IMR-90 (cell line): ENCODE measurements around the gene KAZN. TPM values are rescaled to one million over a fixed set of nuclear protein-coding genes. Genes with fewer than 3 reads are reported as not detected.

Source experiments
- ATAC-seq: fragments of 200-7000 bp; cut with Tn5 transposase; 2 replicates; pipeline ENCODE4 v1.9.1; 2020; ENCODE audit warnings: low read depth, mild to moderate bottlenecking, moderate library complexity
- BruUV-seq: library from RNA; stranded (reverse); fragments of 400-500 nt; replicated peaks from 2 replicates; lab custom pipeline; 2021; lab: Mats Ljungman, UMichigan
- CTCF ChIA-PET: fragments of 300-600 bp; formaldehyde crosslinking; extraction: SDS; loops from one replicate; lab custom pipeline; 2021; ENCODE audit warnings: antibody characterized with exemption; lab: Yijun Ruan, JAX
- POLR2A ChIA-PET: fragments of 300-600 bp; sonication (Branson Sonifier 250); formaldehyde crosslinking; loops from one replicate; lab custom pipeline; 2022; ENCODE audit warnings: antibody characterized with exemption; ENCODE audit not compliant: unreplicated experiment; lab: Charles Lee
- DNase-seq: peaks from one replicate; pipeline ENCODE4 v3.0.0; 2013
- H2AFZ ChIP-seq: replicated peaks from 2 replicates; pipeline ENCODE3; 2013; ENCODE audit warnings: low read length, mild to moderate bottlenecking; ENCODE audit not compliant: poor library complexity
- H2AK5ac ChIP-seq: 2 replicates; pipeline ENCODE4 v1.6.1; 2013; ENCODE audit warnings: low read depth, low read length, inconsistent platforms
- H2AK9ac ChIP-seq: replicated peaks from 2 replicates; pipeline ENCODE3; 2013; ENCODE audit warnings: mild to moderate bottlenecking, low read depth, low read length, moderate library complexity; ENCODE audit not compliant: poor library complexity
- H2BK120ac ChIP-seq: 2 replicates; pipeline ENCODE4 v1.6.1; 2013; ENCODE audit warnings: low read depth, low read length, inconsistent platforms
- H2BK15ac ChIP-seq: 3 replicates; pipeline ENCODE4 v1.6.1; 2013; ENCODE audit warnings: low read depth, low read length, inconsistent platforms
- H2BK20ac ChIP-seq: 2 replicates; pipeline ENCODE4 v1.6.1; 2013; ENCODE audit warnings: low read depth, mild to moderate bottlenecking, inconsistent platforms, low read length, moderate library complexity
- H2BK5ac ChIP-seq: 2 replicates; pipeline ENCODE4 v1.6.1; 2013; ENCODE audit warnings: mild to moderate bottlenecking, low read depth, low read length, inconsistent platforms; ENCODE audit not compliant: poor library complexity, severe bottlenecking
- H3K14ac ChIP-seq: replicated peaks from 2 replicates; pipeline ENCODE4 v1.6.1; 2013; ENCODE audit warnings: low read depth, low read length, inconsistent platforms
- H3K18ac ChIP-seq: 2 replicates; pipeline ENCODE4 v1.6.1; 2013; ENCODE audit warnings: low read depth, low read length, control low read depth
- H3K23ac ChIP-seq: 2 replicates; pipeline ENCODE4 v1.6.1; 2013; ENCODE audit warnings: low read depth, low read length, inconsistent platforms
- H3K27ac ChIP-seq: 2 replicates; pipeline ENCODE4 v1.5.1; 2013; ENCODE audit warnings: mild to moderate bottlenecking, control low read depth, low read length; ENCODE audit not compliant: insufficient read depth
- H3K27me3 ChIP-seq: 2 replicates; pipeline ENCODE4 v1.6.1; 2013; ENCODE audit warnings: low read length; ENCODE audit not compliant: control insufficient read depth, insufficient read depth
- H3K36me3 ChIP-seq: 2 replicates; pipeline ENCODE4 v1.6.1; 2013; ENCODE audit warnings: low read length, mixed read lengths; ENCODE audit not compliant: control insufficient read depth, insufficient read depth
- H3K4ac ChIP-seq: 2 replicates; pipeline ENCODE4 v1.6.1; 2013; ENCODE audit warnings: low read depth, low read length, inconsistent platforms
- H3K4me1 ChIP-seq: 2 replicates; pipeline ENCODE4 v1.6.1; 2013; ENCODE audit warnings: low read length, mixed read lengths; ENCODE audit not compliant: control insufficient read depth, insufficient read depth
- H3K4me2 ChIP-seq: 2 replicates; pipeline ENCODE4 v1.6.1; 2013; ENCODE audit warnings: low read depth, mild to moderate bottlenecking, control low read depth, low read length, moderate library complexity
- H3K4me3 ChIP-seq: 2 replicates; pipeline ENCODE4 v1.5.1; 2013; ENCODE audit warnings: low read depth, mild to moderate bottlenecking, control low read depth, low read length, moderate library complexity; ENCODE audit not compliant: insufficient read depth
- H3K56ac ChIP-seq: 2 replicates; pipeline ENCODE4 v1.6.1; 2013; ENCODE audit warnings: low read length, inconsistent platforms; ENCODE audit not compliant: insufficient read depth; ENCODE audit errors: extremely low read depth
- H3K79me1 ChIP-seq, 2 experiments: 2 replicates each; pipeline ENCODE4 v1.6.1; 2013; ENCODE audit warnings: low read length in 2 of 2, inconsistent platforms in 1 of 2, low read depth in 1 of 2
- H3K9ac ChIP-seq: 2 replicates; pipeline ENCODE4 v1.6.1; 2013; ENCODE audit warnings: low read depth, low read length, control low read depth
- H3K9me1 ChIP-seq: 2 replicates; pipeline ENCODE4 v1.6.1; 2013; ENCODE audit warnings: low read length, inconsistent platforms; ENCODE audit not compliant: insufficient read depth
- H3K9me3 ChIP-seq: 2 replicates; pipeline ENCODE4 v1.6.1; 2013; ENCODE audit warnings: low read length; ENCODE audit not compliant: control insufficient read depth, insufficient read depth
- H4K20me1 ChIP-seq: 2 replicates; pipeline ENCODE4 v1.6.1; 2013; ENCODE audit warnings: low read length, inconsistent platforms; ENCODE audit not compliant: insufficient read depth
- H4K5ac ChIP-seq: 2 replicates; pipeline ENCODE4 v1.6.1; 2013; ENCODE audit warnings: mild to moderate bottlenecking, low read depth, low read length, control low read depth
- H4K8ac ChIP-seq, 2 experiments: 2 replicates each; pipeline ENCODE4 v1.6.1; 2013; ENCODE audit warnings: low read depth in 2 of 2, low read length in 2 of 2, control low read depth in 1 of 2, inconsistent platforms in 1 of 2
- H4K91ac ChIP-seq: 2 replicates; pipeline ENCODE4 v1.6.1; 2013; ENCODE audit warnings: low read depth, low read length, inconsistent platforms; ENCODE audit not compliant: insufficient read depth
- BHLHE40 ChIP-seq: fragments of 150-350 bp; IDR thresholded peaks from 2 replicates; pipeline ENCODE4 v1.6.1; 2016; ENCODE audit warnings: mild to moderate bottlenecking, low read depth, low read length
- RFX5 ChIP-seq: IDR thresholded peaks from 2 replicates; pipeline ENCODE4 v1.8.0; 2012; ENCODE audit warnings: low read depth, mild to moderate bottlenecking, low read length, moderate library complexity
- WGBS, 2 experiments: methylation state at CpG; one replicate each; pipeline versions ENCODE4 v1.1.5 to v1.1.7; 2013; ENCODE audit warnings: missing lambda C conversion rate in 2 of 2; ENCODE audit not compliant: insufficient read length in 1 of 2; ENCODE audit errors: extremely low coverage in 2 of 2; 5-methylcytosine and 5-hydroxymethylcytosine counted together
- dilution Hi-C: fragments of 300-500 bp; cut with HindIII; formaldehyde crosslinking; loops from one replicate; pipeline ENCODE4 v1.14.3; 2018; ENCODE audit warnings: low sequenced_read_pairs; ENCODE audit not compliant: unreplicated experiment
- in situ Hi-C: fragments of 300-500 bp; cut with MboI; formaldehyde crosslinking; loops from 3 replicates; pipeline ENCODE4 v1.14.3; 2019; ENCODE audit warnings: low sequenced_read_pairs, inconsistent platforms, mixed read lengths
- intact Hi-C: fragments of 100-400 bp; cut with micrococcal nuclease; formaldehyde crosslinking; loops from 2 replicates; pipeline ENCODE4 v1.10.0; 2022
- polyA plus RNA-seq, 3 experiments: library from polyadenylated mRNA; depleted of rRNA; stranded (reverse); fragments of >200 nt; gene quantifications; 2 replicates each; pipeline ENCODE4 v1.2.3, GENCODE V29; 2012; ENCODE audit warnings: low replicate concordance in 1 of 3
- total RNA-seq: library from RNA; depleted of rRNA; stranded (reverse); fragments of >200 nt; gene quantifications from 2 replicates; pipeline ENCODE4 v1.2.3, GENCODE V29; 2012

KAZN gene
- total and polyA plus RNA-seq, 2 of the 4 experiments (the other 2 are of a cell fraction), result 5.2 to 10.5 TPM

DNA sequence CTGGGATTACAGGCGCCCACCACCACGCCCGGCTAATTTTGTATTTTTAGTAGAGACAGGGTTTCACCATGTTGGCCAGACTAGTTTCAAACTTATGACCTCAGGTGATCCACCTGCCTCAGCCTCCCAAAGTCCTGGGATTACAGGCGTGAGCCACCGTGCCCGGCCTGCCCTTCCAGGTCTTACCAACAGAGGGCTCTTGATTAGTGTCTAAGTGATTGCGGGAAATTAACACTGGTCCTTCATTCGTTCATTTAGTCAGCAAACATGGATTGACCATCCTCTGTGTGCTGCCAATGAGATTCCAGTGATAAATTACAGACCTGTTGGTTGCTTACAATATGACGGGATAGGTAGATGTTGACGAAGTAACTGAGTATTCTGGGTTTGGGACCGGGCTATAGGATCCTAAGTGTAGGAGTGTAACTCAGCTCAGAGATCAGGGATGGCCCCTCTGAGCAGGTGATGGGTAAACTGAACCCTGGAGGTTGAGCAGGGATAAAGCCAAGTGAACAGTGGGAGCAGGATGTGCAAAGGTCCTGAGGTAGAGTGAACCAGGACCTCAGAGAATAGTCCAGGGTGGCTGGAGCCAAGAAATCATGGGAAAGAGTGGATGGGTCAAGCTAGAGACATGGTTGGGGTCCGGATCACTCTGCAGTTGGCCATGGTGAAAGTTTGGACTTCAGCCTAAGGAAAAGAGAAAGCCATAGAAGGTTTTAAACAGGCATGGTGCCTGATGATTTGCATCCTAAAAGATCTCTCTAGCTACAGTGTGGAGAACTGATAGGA is 171.2 kb downstream of the KAZN start:
- Histone ChIP-seq H3K14ac (no peak overlapping the region), H3K27me3 (peaks cover 3% of the 10 kb centered on the region; the same call in 1 of the 2 replicates), H4K20me1 (no peaks in the 10 kb centered on the region), H2BK15ac (no peak overlapping the region), H4K8ac (no peak overlapping the region), H2BK5ac (no peak overlapping the region), H3K4me1 (no peaks in the 10 kb centered on the region), H3K9me1 (no peaks in the 10 kb centered on the region), H3K36me3 (no peaks in the 10 kb centered on the region), H3K23ac (no peak overlapping the region), H3K18ac (no peak overlapping the region), H3K56ac (no peak overlapping the region), H3K4ac (no peak overlapping the region), H4K5ac (no peak overlapping the region), H2AK5ac (no peak overlapping the region), H2AFZ (no peak overlapping the region), H2AK9ac (no peak overlapping the region), H2BK20ac (no peak overlapping the region), H4K91ac (no peak overlapping the region), H2BK120ac (no peak overlapping the region), H3K79me1 (no peaks in the 10 kb centered on the region), H3K9ac (no peak overlapping the region), H3K9me3 (0 out of 2 replicates have a peak, but pooled peaks cover 2% of the 10 kb centered on the region), H3K4me3 (no peak overlapping the region), H3K27ac (no peak overlapping the region), H3K4me2 (no peak overlapping the region)
- dilution Hi-C loops, result no loop called here
- CTCF ChIA-PET, result interaction anchor here (0.9 to 1.1 kb wide), 2 partner anchors 9 to 11 kb away, joined by 3 to 4 read pairs; no protein-coding TSS in a partner anchor
- DNase-seq (no peak), ATAC-seq (no peak)
- TF ChIP-seq BHLHE40 (no peak), RFX5 (no peak)
- 80% methylated on average over 5 of the region's 12 CpGs; no CpG with 5 or more reads in 1 of the 2 experiments for WGBS, 2 experiments
- BruUV-seq, result no TSS peak
- in situ Hi-C loops, result no loop called here
- intact Hi-C loops, result no loop called here
- POLR2A ChIA-PET, result no interaction called here
